Measurements from ENCODE around the gene CACNA2D2. TPM values are rescaled to one million over a fixed set of nuclear protein-coding genes. Genes with fewer than 3 reads are reported as not detected.

Gene CACNA2D2
- total and polyA plus RNA-seq, 2 of the 8 experiments (the other 6 are each of a cell fraction or from before 2014, with no cell fraction given): 14.1 to 25.0 TPM

DNA sequence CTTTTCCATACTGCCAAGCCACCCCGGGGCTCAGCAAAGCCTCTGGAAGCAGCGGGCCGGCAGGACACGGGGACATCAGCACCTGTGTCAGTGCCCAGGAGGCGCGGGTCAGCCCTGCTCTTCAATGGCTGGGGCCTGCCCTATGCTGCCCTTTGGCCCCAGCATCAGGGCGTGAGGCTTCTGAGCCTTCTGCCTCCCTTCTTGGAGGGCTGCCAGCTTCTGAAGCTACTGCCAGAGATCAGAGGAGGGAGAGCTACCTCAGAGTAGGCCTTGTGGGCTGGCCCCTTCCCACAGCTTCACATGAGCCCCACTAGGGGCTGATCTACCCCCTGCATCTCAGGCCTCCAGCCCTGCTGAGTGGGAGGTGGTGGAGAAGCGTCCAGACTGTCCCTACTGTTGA is 131.1 kb downstream of the CACNA2D2 start (continued):
- TF ChIP-seq, protein P1, sequence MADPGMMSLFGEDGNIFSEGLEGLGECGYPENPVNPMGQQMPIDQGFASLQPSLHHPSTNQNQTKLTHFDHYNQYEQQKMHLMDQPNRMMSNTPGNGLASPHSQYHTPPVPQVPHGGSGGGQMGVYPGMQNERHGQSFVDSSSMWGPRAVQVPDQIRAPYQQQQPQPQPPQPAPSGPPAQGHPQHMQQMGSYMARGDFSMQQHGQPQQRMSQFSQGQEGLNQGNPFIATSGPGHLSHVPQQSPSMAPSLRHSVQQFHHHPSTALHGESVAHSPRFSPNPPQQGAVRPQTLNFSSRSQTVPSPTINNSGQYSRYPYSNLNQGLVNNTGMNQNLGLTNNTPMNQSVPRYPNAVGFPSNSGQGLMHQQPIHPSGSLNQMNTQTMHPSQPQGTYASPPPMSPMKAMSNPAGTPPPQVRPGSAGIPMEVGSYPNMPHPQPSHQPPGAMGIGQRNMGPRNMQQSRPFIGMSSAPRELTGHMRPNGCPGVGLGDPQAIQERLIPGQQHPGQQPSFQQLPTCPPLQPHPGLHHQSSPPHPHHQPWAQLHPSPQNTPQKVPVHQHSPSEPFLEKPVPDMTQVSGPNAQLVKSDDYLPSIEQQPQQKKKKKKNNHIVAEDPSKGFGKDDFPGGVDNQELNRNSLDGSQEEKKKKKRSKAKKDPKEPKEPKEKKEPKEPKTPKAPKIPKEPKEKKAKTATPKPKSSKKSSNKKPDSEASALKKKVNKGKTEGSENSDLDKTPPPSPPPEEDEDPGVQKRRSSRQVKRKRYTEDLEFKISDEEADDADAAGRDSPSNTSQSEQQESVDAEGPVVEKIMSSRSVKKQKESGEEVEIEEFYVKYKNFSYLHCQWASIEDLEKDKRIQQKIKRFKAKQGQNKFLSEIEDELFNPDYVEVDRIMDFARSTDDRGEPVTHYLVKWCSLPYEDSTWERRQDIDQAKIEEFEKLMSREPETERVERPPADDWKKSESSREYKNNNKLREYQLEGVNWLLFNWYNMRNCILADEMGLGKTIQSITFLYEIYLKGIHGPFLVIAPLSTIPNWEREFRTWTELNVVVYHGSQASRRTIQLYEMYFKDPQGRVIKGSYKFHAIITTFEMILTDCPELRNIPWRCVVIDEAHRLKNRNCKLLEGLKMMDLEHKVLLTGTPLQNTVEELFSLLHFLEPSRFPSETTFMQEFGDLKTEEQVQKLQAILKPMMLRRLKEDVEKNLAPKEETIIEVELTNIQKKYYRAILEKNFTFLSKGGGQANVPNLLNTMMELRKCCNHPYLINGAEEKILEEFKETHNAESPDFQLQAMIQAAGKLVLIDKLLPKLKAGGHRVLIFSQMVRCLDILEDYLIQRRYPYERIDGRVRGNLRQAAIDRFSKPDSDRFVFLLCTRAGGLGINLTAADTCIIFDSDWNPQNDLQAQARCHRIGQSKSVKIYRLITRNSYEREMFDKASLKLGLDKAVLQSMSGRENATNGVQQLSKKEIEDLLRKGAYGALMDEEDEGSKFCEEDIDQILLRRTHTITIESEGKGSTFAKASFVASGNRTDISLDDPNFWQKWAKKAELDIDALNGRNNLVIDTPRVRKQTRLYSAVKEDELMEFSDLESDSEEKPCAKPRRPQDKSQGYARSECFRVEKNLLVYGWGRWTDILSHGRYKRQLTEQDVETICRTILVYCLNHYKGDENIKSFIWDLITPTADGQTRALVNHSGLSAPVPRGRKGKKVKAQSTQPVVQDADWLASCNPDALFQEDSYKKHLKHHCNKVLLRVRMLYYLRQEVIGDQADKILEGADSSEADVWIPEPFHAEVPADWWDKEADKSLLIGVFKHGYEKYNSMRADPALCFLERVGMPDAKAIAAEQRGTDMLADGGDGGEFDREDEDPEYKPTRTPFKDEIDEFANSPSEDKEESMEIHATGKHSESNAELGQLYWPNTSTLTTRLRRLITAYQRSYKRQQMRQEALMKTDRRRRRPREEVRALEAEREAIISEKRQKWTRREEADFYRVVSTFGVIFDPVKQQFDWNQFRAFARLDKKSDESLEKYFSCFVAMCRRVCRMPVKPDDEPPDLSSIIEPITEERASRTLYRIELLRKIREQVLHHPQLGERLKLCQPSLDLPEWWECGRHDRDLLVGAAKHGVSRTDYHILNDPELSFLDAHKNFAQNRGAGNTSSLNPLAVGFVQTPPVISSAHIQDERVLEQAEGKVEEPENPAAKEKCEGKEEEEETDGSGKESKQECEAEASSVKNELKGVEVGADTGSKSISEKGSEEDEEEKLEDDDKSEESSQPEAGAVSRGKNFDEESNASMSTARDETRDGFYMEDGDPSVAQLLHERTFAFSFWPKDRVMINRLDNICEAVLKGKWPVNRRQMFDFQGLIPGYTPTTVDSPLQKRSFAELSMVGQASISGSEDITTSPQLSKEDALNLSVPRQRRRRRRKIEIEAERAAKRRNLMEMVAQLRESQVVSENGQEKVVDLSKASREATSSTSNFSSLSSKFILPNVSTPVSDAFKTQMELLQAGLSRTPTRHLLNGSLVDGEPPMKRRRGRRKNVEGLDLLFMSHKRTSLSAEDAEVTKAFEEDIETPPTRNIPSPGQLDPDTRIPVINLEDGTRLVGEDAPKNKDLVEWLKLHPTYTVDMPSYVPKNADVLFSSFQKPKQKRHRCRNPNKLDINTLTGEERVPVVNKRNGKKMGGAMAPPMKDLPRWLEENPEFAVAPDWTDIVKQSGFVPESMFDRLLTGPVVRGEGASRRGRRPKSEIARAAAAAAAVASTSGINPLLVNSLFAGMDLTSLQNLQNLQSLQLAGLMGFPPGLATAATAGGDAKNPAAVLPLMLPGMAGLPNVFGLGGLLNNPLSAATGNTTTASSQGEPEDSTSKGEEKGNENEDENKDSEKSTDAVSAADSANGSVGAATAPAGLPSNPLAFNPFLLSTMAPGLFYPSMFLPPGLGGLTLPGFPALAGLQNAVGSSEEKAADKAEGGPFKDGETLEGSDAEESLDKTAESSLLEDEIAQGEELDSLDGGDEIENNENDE (IDR thresholded peaks at IDR 0.05; ENCODE audit: insufficient replicate concordance, low read length): no peak
- TF ChIP-seq POU5F1 (IDR thresholded peaks at IDR 0.05; ENCODE audit: low read depth, low read length) (no peak), GTF2F1 (IDR thresholded peaks at IDR 0.05; ENCODE audit: borderline replicate concordance, low read depth, low read length) (no peak), FOSL1 (IDR thresholded peaks at IDR 0.05; ENCODE audit: insufficient read depth, low read depth, low read length) (no peak), JUN (IDR thresholded peaks at IDR 0.05; ENCODE audit: low read depth, low read length) (no peak), SIX5 (IDR thresholded peaks at IDR 0.05; ENCODE audit: low read depth, low read length) (no peak)

Data from H1 (cell line).